Prostate gland (tissue), 2 donors: ENCODE results near the gene IDUA. TPM values are rescaled to one million over a fixed set of nuclear protein-coding genes. Genes with fewer than 3 reads are reported as not detected.

ENCODE experiments used
- DNase-seq: peaks from one replicate; pipeline ENCODE4 v3.0.0-alpha.2; 2019; ENCODE audit warnings: low spot score
- H3K27ac ChIP-seq, 2 donors: fragments of 200-600 bp; sonication (generic); 2 replicates each; pipeline ENCODE4 v1.5.1; 2017 to 2019
- H3K27me3 ChIP-seq: fragments of 200-600 bp; sonication (generic); replicated peaks from 2 replicates; pipeline ENCODE4 v1.5.1; 2019; ENCODE audit not compliant: insufficient read depth
- H3K36me3 ChIP-seq, 2 donors: fragments of 200-600 bp; sonication (generic); 1 replicate in 1 of 2; 2 replicates in 1 of 2; pipeline versions ENCODE4 v1.5.1 to v1.8.1; 2017 to 2019
- H3K4me1 ChIP-seq: fragments of 200-600 bp; sonication (generic); replicated peaks from 2 replicates; pipeline ENCODE4 v1.5.1; 2019
- H3K4me3 ChIP-seq, 2 donors: fragments of 200-600 bp; sonication (generic); 2 replicates each; pipeline ENCODE4 v1.5.1; 2017 to 2019
- H3K9me3 ChIP-seq: fragments of 200-600 bp; sonication (generic); 2 replicates; pipeline ENCODE4 v1.5.1; 2017
- CTCF ChIP-seq, 4 experiments: fragments of 200-600 bp in 2 of 4; fragments of 450-650 bp in 2 of 4; sonication (generic) in 2 of 4; IDR thresholded peaks; 1 replicate in 3 of 4; 2 replicates in 1 of 4; pipeline ENCODE4 v1.5.1; 2016 to 2019; ENCODE audit warnings: antibody characterized with exemption in 4 of 4, mild to moderate bottlenecking in 2 of 4, moderate library complexity in 2 of 4
- POLR2A ChIP-seq: fragments of 450-650 bp; IDR thresholded peaks from one replicate; pipeline ENCODE4 v1.6.1; 2016; ENCODE audit warnings: antibody characterized with exemption, mild to moderate bottlenecking
- POLR2AphosphoS5 ChIP-seq: sonication (generic); formaldehyde crosslinking; IDR thresholded peaks from one replicate; pipeline ENCODE4 v1.6.1; 2017; ENCODE audit warnings: antibody characterized with exemption
- WGBS: methylation state at CpG from one replicate; pipeline ENCODE4 v1.1.5; 2018; 5-methylcytosine and 5-hydroxymethylcytosine counted together
- intact Hi-C: fragments of 100-400 bp; cut with DNase I; formaldehyde crosslinking; loops from one replicate; pipeline ENCODE4 v1.14.2; 2022
- total RNA-seq, 2 donors: library from RNA; depleted of rRNA; stranded (reverse); fragments of >200 nt; gene quantifications; one replicate each; pipeline ENCODE4 v1.1.0, GENCODE V29; 2016

The IDUA gene
- total RNA-seq, 2 donors from 2014 or later = 53.6 to 56.8 TPM

GRCh38 chr4:961351-962230, 25.3 kb upstream of the IDUA start:
- 85% methylated on average over 40 of the region's 52 CpGs for WGBS
- Histone ChIP-seq H3K36me3 (peaks cover 0 to 4% of the 10 kb centered on the region in 2 donors), H3K27me3 (no peaks in the 10 kb centered on the region), H3K27ac (no peak overlapping the region), H3K4me1 (no peaks in the 10 kb centered on the region), H3K9me3 (no peaks in the 10 kb centered on the region), H3K4me3 (no peak overlapping the region)
- TF ChIP-seq CTCF (IDR thresholded peaks at IDR 0.05) = no peak
- no peak for TF ChIP-seq POLR2AphosphoS5
- TF ChIP-seq POLR2A = no peak
- DNase-seq = no peak
- intact Hi-C loops = no loop called here

GRCh38 chr4:962231-963208, 24.3 kb upstream of the IDUA start:
- peaks cover 0 to 4% of the 10 kb centered on the region in 2 donors for H3K36me3 ChIP-seq
- TF ChIP-seq POLR2AphosphoS5 = no peak
- TF ChIP-seq CTCF (IDR thresholded peaks at IDR 0.05) = no peak
- no peak for TF ChIP-seq POLR2A

GRCh38 chr4:963276-964225, 23.3 kb upstream of the IDUA start:
- Histone ChIP-seq H3K9me3 (no peaks in the 10 kb centered on the region), H3K4me3 (no peak overlapping the region), H3K36me3 (peaks cover 0 to 4% of the 10 kb centered on the region in 2 donors), H3K27ac (no peak overlapping the region), H3K4me1 (no peaks in the 10 kb centered on the region), H3K27me3 (no peaks in the 10 kb centered on the region)
- 88% methylated on average over 35 of the region's 39 CpGs for WGBS
- intact Hi-C loops = no loop called here
- DNase-seq = no peak
- TF ChIP-seq CTCF (IDR thresholded peaks at IDR 0.05) = no peak
- TF ChIP-seq POLR2AphosphoS5 = no peak
- no peak for TF ChIP-seq POLR2A

More at GRCh38 chr4:962231-963208, 24.3 kb upstream of the IDUA start:
- WGBS = 88% methylated on average over 40 of the region's 54 CpGs
- no peak overlapping the region for H3K27ac ChIP-seq
- no peaks in the 10 kb centered on the region for H3K4me1 ChIP-seq
- intact Hi-C loops = no loop called here
- no peak for DNase-seq
- H3K9me3 ChIP-seq = no peaks in the 10 kb centered on the region
- H3K27me3 ChIP-seq = no peaks in the 10 kb centered on the region
- H3K4me3 ChIP-seq = no peak overlapping the region

GRCh38 chr4:964346-965025, 22.4 kb upstream of the IDUA start:
- H3K9me3 ChIP-seq = no peaks in the 10 kb centered on the region
- intact Hi-C loops = no loop called here
- TF ChIP-seq POLR2A (no peak), CTCF (IDR thresholded peaks at IDR 0.05) (no peak), POLR2AphosphoS5 (no peak)
- WGBS = 91% methylated on average over 23 of the region's 23 CpGs
- H3K27ac ChIP-seq = no peak overlapping the region
- H3K27me3 ChIP-seq = no peaks in the 10 kb centered on the region
- no peaks in the 10 kb centered on the region for H3K4me1 ChIP-seq
- no peak for DNase-seq
- H3K36me3 ChIP-seq = peaks cover 0 to 4% of the 10 kb centered on the region in 2 donors
- no peak overlapping the region for H3K4me3 ChIP-seq
